ENCODE results near the gene MED6. TPM values are rescaled to one million over a fixed set of nuclear protein-coding genes. Genes with fewer than 3 reads are reported as not detected.

The MED6 gene
- total RNA-seq, 1 experiment from 2014 or later = 55.3 TPM

DNA sequence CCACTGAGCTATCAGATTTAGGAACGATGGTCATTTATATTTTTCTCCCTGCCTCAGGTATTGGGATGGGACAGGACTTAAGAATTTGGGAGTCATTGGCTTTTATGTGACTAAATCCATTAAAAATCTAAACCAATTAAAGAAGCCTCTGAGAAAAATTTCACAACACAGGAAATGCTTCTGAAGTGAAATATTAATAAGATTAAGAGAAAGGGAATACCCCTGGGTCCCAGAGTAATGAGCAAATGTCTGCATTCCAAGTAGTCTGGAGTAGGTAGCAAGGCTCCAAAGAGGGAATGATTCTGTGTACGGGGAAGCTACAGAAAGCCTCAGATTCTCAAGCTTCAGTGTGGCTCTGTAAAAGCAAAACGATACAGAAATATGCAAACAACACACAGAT, 707 bp upstream of the MED6 start:
- Histone ChIP-seq H3K27ac (ENCODE audit: insufficient read length, low read depth, low read length) (no peak overlapping the region), H3T11ph (ENCODE audit: low read length) (no peak overlapping the region), H3K27me3 (ENCODE audit: insufficient read depth, low read length) (no peaks in the 10 kb centered on the region; the same call in 1 of the 2 replicates), H2BK15ac (ENCODE audit: low read depth, low read length) (no peak overlapping the region), H4K5ac (ENCODE audit: insufficient read length, low read depth, low read length) (no peak overlapping the region), H2BK12ac (ENCODE audit: insufficient read length, low read depth, low read length) (no peak overlapping the region), H3K79me2 (ENCODE audit: insufficient read depth, low read length) (peaks cover 20% of the 10 kb centered on the region), H3K18ac (ENCODE audit: insufficient read length, low read depth, low read length) (no peak overlapping the region), H4K8ac (replicated peaks; ENCODE audit: insufficient read length, low read depth, low read length) (no peak overlapping the region), H3K56ac (ENCODE audit: insufficient read length, low read depth, low read length) (no peak overlapping the region), H3K23me2 (ENCODE audit: insufficient read length, low read depth, low read length, poor library complexity, severe bottlenecking) (peaks cover 8% of the 10 kb centered on the region), H3K4ac (ENCODE audit: low read depth, low read length) (no peak overlapping the region), H2BK120ac (ENCODE audit: low read depth, low read length, poor library complexity, severe bottlenecking) (no peak overlapping the region), H3K9me3 (ENCODE audit: control insufficient read depth, low read depth, low read length) (no peaks in the 10 kb centered on the region), H3K23ac (ENCODE audit: insufficient read length, low read depth, low read length) (no peak overlapping the region), H4K91ac (ENCODE audit: insufficient read length, low read depth, low read length) (no peak overlapping the region), H2AFZ (ENCODE audit: low read length) (peak overlapping the region; percentile 90), H3K14ac (ENCODE audit: insufficient read depth, low read length) (no peak overlapping the region; the same call in 1 of the 2 replicates), H3K4me2 (ENCODE audit: insufficient read depth, insufficient read length, low read length) (peak overlapping the region; percentile 70), H4K20me1 (ENCODE audit: control insufficient read depth, insufficient read depth, insufficient read length) (no peaks in the 10 kb centered on the region), H3K9ac (ENCODE audit: extremely low read depth, insufficient read length, low read length) (peak overlapping the region; percentile 82), H3K4me1 (ENCODE audit: insufficient read depth, low read length) (no peaks in the 10 kb centered on the region; the same call in 1 of the 2 replicates), H3K79me1 (ENCODE audit: insufficient read depth, low read depth, low read length, poor library complexity, severe bottlenecking) (peaks cover 11% of the 10 kb centered on the region), H2BK5ac (ENCODE audit: insufficient read length, low read length) (no peak overlapping the region), H2AK5ac (ENCODE audit: insufficient read length, low read length) (no peak overlapping the region), H2BK20ac (ENCODE audit: low read depth, low read length, poor library complexity, severe bottlenecking) (no peak overlapping the region)
- peak overlapping the region in 2 of 3 experiments; percentile 17 to 95; a peak in 3 of 7 replicates for H3K27ac Mint-ChIP-seq
- WGBS (ENCODE audit: extremely low coverage, insufficient read length, low lambda C conversion rate) = no CpG with 5 or more reads among the region's 3 CpGs
- H3K4me3 Mint-ChIP-seq = peak overlapping the region; percentile 73 to 100
- H3K36me3 Mint-ChIP-seq (ENCODE audit: insufficient read depth in 1 of 3, low read depth in 3 of 3) = peaks cover 0 to 10% (median 4%) of the 10 kb centered on the region in 3 experiments; a peak in 3 of 7 replicates
- H3K27me3 Mint-ChIP-seq (ENCODE audit: low read depth) = peaks cover 1% of the 10 kb centered on the region; the same call in 1 of the 2 replicates
- peaks cover 17 to 21% of the 10 kb centered on the region in 2 experiments for H3K4me1 Mint-ChIP-seq
- no peaks in the 10 kb centered on the region for H3K9me3 Mint-ChIP-seq
- DNase-seq = no peak
- TF ChIP-seq, protein P1, sequence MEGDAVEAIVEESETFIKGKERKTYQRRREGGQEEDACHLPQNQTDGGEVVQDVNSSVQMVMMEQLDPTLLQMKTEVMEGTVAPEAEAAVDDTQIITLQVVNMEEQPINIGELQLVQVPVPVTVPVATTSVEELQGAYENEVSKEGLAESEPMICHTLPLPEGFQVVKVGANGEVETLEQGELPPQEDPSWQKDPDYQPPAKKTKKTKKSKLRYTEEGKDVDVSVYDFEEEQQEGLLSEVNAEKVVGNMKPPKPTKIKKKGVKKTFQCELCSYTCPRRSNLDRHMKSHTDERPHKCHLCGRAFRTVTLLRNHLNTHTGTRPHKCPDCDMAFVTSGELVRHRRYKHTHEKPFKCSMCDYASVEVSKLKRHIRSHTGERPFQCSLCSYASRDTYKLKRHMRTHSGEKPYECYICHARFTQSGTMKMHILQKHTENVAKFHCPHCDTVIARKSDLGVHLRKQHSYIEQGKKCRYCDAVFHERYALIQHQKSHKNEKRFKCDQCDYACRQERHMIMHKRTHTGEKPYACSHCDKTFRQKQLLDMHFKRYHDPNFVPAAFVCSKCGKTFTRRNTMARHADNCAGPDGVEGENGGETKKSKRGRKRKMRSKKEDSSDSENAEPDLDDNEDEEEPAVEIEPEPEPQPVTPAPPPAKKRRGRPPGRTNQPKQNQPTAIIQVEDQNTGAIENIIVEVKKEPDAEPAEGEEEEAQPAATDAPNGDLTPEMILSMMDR (conservative IDR thresholded peaks at IDR 0.05) = no peak
